SK-N-SH (cell line): Measurements from ENCODE around the gene HIBADH. TPM values are rescaled to one million over a fixed set of nuclear protein-coding genes. Genes with fewer than 3 reads are reported as not detected.

Source experiments
- CTCF ChIA-PET: fragments of 300-600, 350-600 bp; formaldehyde crosslinking; extraction: SDS; loops from one replicate; lab custom pipeline; 2021; lab: Yijun Ruan, JAX
- POLR2A ChIA-PET: fragments of 350-600 bp; sonication (Branson Sonifier 250); formaldehyde crosslinking; extraction: SDS; loops from one replicate; lab custom pipeline; 2020; ENCODE audit warnings: antibody characterized with exemption, inconsistent platforms; lab: Yijun Ruan, JAX
- DNase-seq: peaks from one replicate; pipeline ENCODE4 v3.0.0; 2012
- H2AFZ ChIP-seq: fragments of 200-600 bp; sonication (generic); 2 replicates; pipeline ENCODE4 v1.8.1; 2016; ENCODE audit warnings: antibody characterized with exemption, mild to moderate bottlenecking, low read depth
- H3F3A ChIP-seq: fragments of 200-600 bp; sonication (generic); replicated peaks from 2 replicates; pipeline ENCODE3; 2016; ENCODE audit warnings: antibody characterized with exemption, mild to moderate bottlenecking; ENCODE audit not compliant: insufficient read depth
- H3K27ac ChIP-seq, 2 experiments: fragments of 200-500 bp in 1 of 2; fragments of 200-600 bp in 1 of 2; sonication (Bioruptor generic) in 1 of 2; sonication (generic), shearing (Covaris generic) in 1 of 2; 2 replicates each; pipeline versions ENCODE4 v1.5.1 to v1.6.1; 2014 to 2016; ENCODE audit warnings: low read depth in 2 of 2, inconsistent platforms in 1 of 2, low read length in 1 of 2, mild to moderate bottlenecking in 1 of 2, mixed read lengths in 1 of 2
- H3K27me3 ChIP-seq: fragments of 200-600 bp; sonication (generic), shearing (Covaris generic); 2 replicates; pipeline ENCODE4 v1.6.1; 2016; ENCODE audit warnings: mixed run types; ENCODE audit not compliant: insufficient read depth
- H3K36me3 ChIP-seq, 2 experiments: fragments of 200-500 bp in 1 of 2; fragments of 200-600 bp in 1 of 2; sonication (Bioruptor generic) in 1 of 2; sonication (generic) in 1 of 2; replicated peaks in 1 of 2; 2 replicates each; pipeline versions ENCODE3 to v1.5.1; 2014 to 2016; ENCODE audit warnings: low read length in 1 of 2, mild to moderate bottlenecking in 1 of 2; ENCODE audit not compliant: insufficient read depth in 2 of 2, control insufficient read depth in 1 of 2
- H3K4me1 ChIP-seq, 2 experiments: fragments of 200-500 bp in 1 of 2; fragments of 200-600 bp in 1 of 2; sonication (Bioruptor generic) in 1 of 2; sonication (generic), shearing (Covaris generic) in 1 of 2; 2 replicates each; pipeline versions ENCODE4 v1.5.1 to v1.6.1; 2014 to 2016; ENCODE audit warnings: low read depth in 1 of 2, low read length in 1 of 2, mixed run types in 1 of 2; ENCODE audit not compliant: insufficient read depth in 2 of 2, control insufficient read depth in 1 of 2
- H3K4me2 ChIP-seq: fragments of 200-600 bp; sonication (generic), shearing (Covaris generic); 2 replicates; pipeline ENCODE4 v1.6.1; 2017; ENCODE audit warnings: mixed run types
- H3K4me3 ChIP-seq, 2 experiments: fragments of 200-500 bp in 1 of 2; fragments of 200-600 bp in 1 of 2; sonication (Bioruptor generic) in 1 of 2; sonication (generic), shearing (Covaris generic) in 1 of 2; 2 replicates each; pipeline versions ENCODE4 v1.5.1 to v1.8.1; 2014 to 2016; ENCODE audit warnings: low read depth in 2 of 2, inconsistent platforms in 1 of 2, low read length in 1 of 2, mild to moderate bottlenecking in 1 of 2, mixed read lengths in 1 of 2, moderate library complexity in 1 of 2
- H3K79me2 ChIP-seq: fragments of 200-600 bp; sonication (generic); 2 replicates; pipeline ENCODE4 v1.8.1; 2017; ENCODE audit warnings: mild to moderate bottlenecking; ENCODE audit not compliant: insufficient read depth
- H3K9ac ChIP-seq: fragments of 200-600 bp; sonication (generic); 2 replicates; pipeline ENCODE4 v1.6.1; 2017; ENCODE audit warnings: mixed run types
- H3K9me2 ChIP-seq: fragments of 200-600 bp; sonication (generic); 2 replicates; pipeline ENCODE4 v1.6.1; 2017; ENCODE audit warnings: mixed run types
- H3K9me3 ChIP-seq: fragments of 200-600 bp; sonication (generic); 2 replicates; pipeline ENCODE4 v1.6.1; 2017; ENCODE audit warnings: mixed run types, mild to moderate bottlenecking, moderate library complexity
- H4K20me1 ChIP-seq: fragments of 200-600 bp; sonication (generic); 2 replicates; pipeline ENCODE4 v1.6.1; 2017; ENCODE audit warnings: mild to moderate bottlenecking, mixed run types; ENCODE audit not compliant: insufficient read depth
- ELF1 ChIP-seq: IDR thresholded peaks from 2 replicates; pipeline ENCODE4 v1.4.0; 2012
- EP300 ChIP-seq, 2 experiments: IDR thresholded peaks; 2 replicates each; pipeline versions ENCODE4 v1.4.0 to v1.6.1; 2012; ENCODE audit warnings: borderline replicate concordance in 1 of 2, low read depth in 1 of 2, low read length in 1 of 2
- EZH2phosphoT487 ChIP-seq: fragments of 200-600 bp; sonication (generic); IDR thresholded peaks from 2 replicates; pipeline ENCODE4 v1.6.1; 2017; ENCODE audit warnings: low read depth, mixed run types, mild to moderate bottlenecking, antibody characterized with exemption, moderate library complexity, borderline replicate concordance
- FOSL2 ChIP-seq: IDR thresholded peaks from 2 replicates; pipeline ENCODE4 v1.4.0; 2012; ENCODE audit warnings: low read depth, mild to moderate bottlenecking, moderate library complexity, borderline replicate concordance
- FOXJ3 ChIP-seq: sonication (generic); formaldehyde crosslinking; IDR thresholded peaks from 2 replicates; pipeline ENCODE4 v1.5.1; 2020; ENCODE audit warnings: mild to moderate bottlenecking, missing genetic modification reagents
- GATA2 ChIP-seq: sonication (generic); formaldehyde crosslinking; IDR thresholded peaks from 2 replicates; pipeline ENCODE4 v1.5.0; 2020; ENCODE audit warnings: mild to moderate bottlenecking, missing genetic modification reagents
- MEF2A ChIP-seq: IDR thresholded peaks from 2 replicates; pipeline ENCODE4 v1.4.0; 2012; ENCODE audit warnings: low read depth, borderline replicate concordance
- MXI1 ChIP-seq: IDR thresholded peaks from 2 replicates; pipeline ENCODE4 v1.6.1; 2012; ENCODE audit warnings: mild to moderate bottlenecking, low read depth, low read length, improper control_type of control experiment
- RCOR1 ChIP-seq: fragments of 150-350 bp; IDR thresholded peaks from 2 replicates; pipeline ENCODE4 v1.6.1; 2017; ENCODE audit warnings: antibody characterized with exemption, low read length
- SIN3A ChIP-seq: IDR thresholded peaks from 2 replicates; pipeline ENCODE4 v1.6.1; 2012; ENCODE audit warnings: low read depth, mild to moderate bottlenecking, low read length, moderate library complexity, borderline replicate concordance
- SMC3 ChIP-seq: IDR thresholded peaks from 2 replicates; pipeline ENCODE4 v1.6.1; 2012; ENCODE audit warnings: low read depth, low read length, improper control_type of control experiment
- TCF12 ChIP-seq: IDR thresholded peaks from 2 replicates; pipeline ENCODE4 v1.4.0; 2012
- TEAD4 ChIP-seq: IDR thresholded peaks from 2 replicates; pipeline ENCODE4 v1.4.0; 2012; ENCODE audit warnings: mild to moderate bottlenecking, borderline replicate concordance; ENCODE audit not compliant: insufficient read depth
- WGBS: methylation state at CpG from one replicate; pipeline ENCODE4 v1.1.6; 2017; ENCODE audit warnings: low lambda C conversion rate; 5-methylcytosine and 5-hydroxymethylcytosine counted together
- polyA plus RNA-seq, 3 experiments: library from polyadenylated mRNA; depleted of rRNA; stranded (reverse); fragments of >200 nt; gene quantifications; 2 replicates each; pipeline ENCODE4 v1.2.3, GENCODE V29; 2012
- TF ChIP-seq, protein P1 (sequence below): fragments of 150-350 bp; IDR thresholded peaks from 2 replicates; pipeline ENCODE4 v1.6.1; 2016; ENCODE audit warnings: mild to moderate bottlenecking, low read depth, low read length
- TF ChIP-seq, protein P2 (sequence below): IDR thresholded peaks from 2 replicates; pipeline ENCODE4 v1.4.0; 2012; ENCODE audit warnings: low read depth
- TF ChIP-seq, protein P3 (sequence below): IDR thresholded peaks from 2 replicates; pipeline ENCODE4 v1.4.0; 2012; ENCODE audit warnings: low read depth, borderline replicate concordance
- TF ChIP-seq, protein P4 (sequence below): IDR thresholded peaks from 2 replicates; pipeline ENCODE4; 2012

The HIBADH gene
- polyA plus RNA-seq, 1 of the 3 experiments (the other 2 are of a cell fraction): 71.8 TPM

DNA sequence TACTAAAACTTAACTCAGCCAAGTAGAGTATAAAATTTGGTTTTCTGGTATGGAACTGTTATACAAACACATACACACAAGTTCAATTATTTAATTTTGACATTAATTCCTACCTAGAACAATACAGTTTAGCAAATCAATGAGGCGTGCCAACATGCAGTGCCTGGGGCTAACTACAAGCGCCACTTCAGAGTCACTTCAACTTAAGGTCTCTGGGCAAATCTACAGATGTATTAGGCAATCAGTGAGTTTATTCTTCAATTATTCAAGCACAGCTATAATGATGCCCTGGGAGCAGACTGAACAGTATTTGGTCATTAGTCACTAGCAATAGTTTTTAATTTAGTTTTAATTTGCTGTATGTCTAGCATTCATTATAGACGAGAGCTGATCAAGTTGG lies 51.6 kb downstream of the HIBADH start:
- Histone ChIP-seq H4K20me1 (no peaks in the 10 kb centered on the region), H3K4me3 (no peak overlapping the region), H2AFZ (no peak overlapping the region), H3K36me3 (peaks cover 2 to 16% of the 10 kb centered on the region in 2 experiments), H3K79me2 (no peaks in the 10 kb centered on the region), H3K27ac (no peak overlapping the region), H3K9me2 (no peaks in the 10 kb centered on the region), H3K4me1 (peaks cover 3 to 6% of the 10 kb centered on the region in 2 experiments; a peak in 3 of 4 replicates), H3K27me3 (no peaks in the 10 kb centered on the region), H3K9ac (no peak overlapping the region), H3K9me3 (no peaks in the 10 kb centered on the region), H3F3A (peaks cover 13% of the 10 kb centered on the region), H3K4me2 (no peak overlapping the region)
- DNase-seq: no peak
- ChIA-PET CTCF (no interaction called here), POLR2A (no interaction called here)
- TF ChIP-seq, protein P1, sequence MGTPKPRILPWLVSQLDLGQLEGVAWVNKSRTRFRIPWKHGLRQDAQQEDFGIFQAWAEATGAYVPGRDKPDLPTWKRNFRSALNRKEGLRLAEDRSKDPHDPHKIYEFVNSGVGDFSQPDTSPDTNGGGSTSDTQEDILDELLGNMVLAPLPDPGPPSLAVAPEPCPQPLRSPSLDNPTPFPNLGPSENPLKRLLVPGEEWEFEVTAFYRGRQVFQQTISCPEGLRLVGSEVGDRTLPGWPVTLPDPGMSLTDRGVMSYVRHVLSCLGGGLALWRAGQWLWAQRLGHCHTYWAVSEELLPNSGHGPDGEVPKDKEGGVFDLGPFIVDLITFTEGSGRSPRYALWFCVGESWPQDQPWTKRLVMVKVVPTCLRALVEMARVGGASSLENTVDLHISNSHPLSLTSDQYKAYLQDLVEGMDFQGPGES: no peak
- no peak for TF ChIP-seq TEAD4
- TF ChIP-seq, protein P2, sequence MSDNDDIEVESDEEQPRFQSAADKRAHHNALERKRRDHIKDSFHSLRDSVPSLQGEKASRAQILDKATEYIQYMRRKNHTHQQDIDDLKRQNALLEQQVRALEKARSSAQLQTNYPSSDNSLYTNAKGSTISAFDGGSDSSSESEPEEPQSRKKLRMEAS: no peak
- TF ChIP-seq FOSL2: no peak
- no peak for TF ChIP-seq EP300 (IDR thresholded peaks at IDR 0.05; ENCODE audit: borderline replicate concordance in 1 of 2, low read depth in 1 of 2, low read length in 1 of 2)
- TF ChIP-seq MEF2A: no peak
- WGBS: 96% methylated on average over 3 of the region's 3 CpGs

DNA sequence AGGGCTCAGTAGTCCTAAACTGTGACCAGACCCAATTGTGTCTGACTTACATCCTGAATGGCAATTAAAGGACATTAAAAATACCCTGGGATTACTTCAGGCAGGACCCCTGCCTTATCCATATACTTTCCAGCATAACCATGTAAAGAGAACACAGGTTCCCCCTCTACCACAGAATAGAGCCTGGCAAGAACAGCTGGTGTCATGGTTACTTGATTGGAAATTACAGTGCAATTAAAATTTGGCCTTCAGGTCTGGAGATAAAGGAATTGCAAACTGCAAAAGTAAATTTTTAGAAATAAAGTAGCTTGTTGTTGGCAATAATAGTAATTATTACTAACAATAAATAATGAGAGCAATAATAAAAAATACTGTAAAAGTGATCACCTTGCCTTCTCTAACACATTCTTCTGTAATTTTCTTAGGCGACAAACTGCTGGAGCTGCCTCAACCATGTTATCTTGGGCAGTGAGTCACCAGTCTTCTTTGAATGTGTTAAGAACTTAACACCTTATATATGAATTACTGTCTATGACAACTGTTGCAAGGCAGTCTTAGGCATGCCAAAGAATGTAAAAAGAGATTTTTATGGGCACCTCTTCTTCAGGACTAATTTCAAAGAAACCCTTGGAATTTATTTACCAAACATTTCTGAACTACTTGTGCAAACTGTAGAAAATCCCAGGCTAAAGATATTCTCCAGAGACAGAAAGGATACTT lies 53.7 kb downstream of the HIBADH start:
- Histone ChIP-seq H3K36me3 (peaks cover 2 to 9% of the 10 kb centered on the region in 2 experiments), H3K4me2 (no peak overlapping the region), H3K4me1 (peaks cover 9 to 11% of the 10 kb centered on the region in 2 experiments; a peak in 3 of 4 replicates), H3F3A (peaks cover 20% of the 10 kb centered on the region), H3K4me3 (no peak overlapping the region), H3K9me2 (no peaks in the 10 kb centered on the region), H3K79me2 (no peaks in the 10 kb centered on the region), H2AFZ (no peak overlapping the region), H3K27me3 (no peaks in the 10 kb centered on the region), H3K9ac (no peak overlapping the region), H3K27ac (no peak overlapping the region), H4K20me1 (no peaks in the 10 kb centered on the region), H3K9me3 (no peaks in the 10 kb centered on the region)
- POLR2A ChIA-PET: no interaction called here
- WGBS: 95% methylated on average over 1 of the region's 1 CpG
- no peak for TF ChIP-seq EZH2phosphoT487
- no peak for TF ChIP-seq SIN3A
- no peak for TF ChIP-seq GATA2 (CRISPR knock-in tag)
- no peak for TF ChIP-seq SMC3
- TF ChIP-seq, protein P3, sequence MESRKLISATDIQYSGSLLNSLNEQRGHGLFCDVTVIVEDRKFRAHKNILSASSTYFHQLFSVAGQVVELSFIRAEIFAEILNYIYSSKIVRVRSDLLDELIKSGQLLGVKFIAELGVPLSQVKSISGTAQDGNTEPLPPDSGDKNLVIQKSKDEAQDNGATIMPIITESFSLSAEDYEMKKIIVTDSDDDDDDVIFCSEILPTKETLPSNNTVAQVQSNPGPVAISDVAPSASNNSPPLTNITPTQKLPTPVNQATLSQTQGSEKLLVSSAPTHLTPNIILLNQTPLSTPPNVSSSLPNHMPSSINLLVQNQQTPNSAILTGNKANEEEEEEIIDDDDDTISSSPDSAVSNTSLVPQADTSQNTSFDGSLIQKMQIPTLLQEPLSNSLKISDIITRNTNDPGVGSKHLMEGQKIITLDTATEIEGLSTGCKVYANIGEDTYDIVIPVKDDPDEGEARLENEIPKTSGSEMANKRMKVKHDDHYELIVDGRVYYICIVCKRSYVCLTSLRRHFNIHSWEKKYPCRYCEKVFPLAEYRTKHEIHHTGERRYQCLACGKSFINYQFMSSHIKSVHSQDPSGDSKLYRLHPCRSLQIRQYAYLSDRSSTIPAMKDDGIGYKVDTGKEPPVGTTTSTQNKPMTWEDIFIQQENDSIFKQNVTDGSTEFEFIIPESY: no peak
- TF ChIP-seq, protein P4, sequence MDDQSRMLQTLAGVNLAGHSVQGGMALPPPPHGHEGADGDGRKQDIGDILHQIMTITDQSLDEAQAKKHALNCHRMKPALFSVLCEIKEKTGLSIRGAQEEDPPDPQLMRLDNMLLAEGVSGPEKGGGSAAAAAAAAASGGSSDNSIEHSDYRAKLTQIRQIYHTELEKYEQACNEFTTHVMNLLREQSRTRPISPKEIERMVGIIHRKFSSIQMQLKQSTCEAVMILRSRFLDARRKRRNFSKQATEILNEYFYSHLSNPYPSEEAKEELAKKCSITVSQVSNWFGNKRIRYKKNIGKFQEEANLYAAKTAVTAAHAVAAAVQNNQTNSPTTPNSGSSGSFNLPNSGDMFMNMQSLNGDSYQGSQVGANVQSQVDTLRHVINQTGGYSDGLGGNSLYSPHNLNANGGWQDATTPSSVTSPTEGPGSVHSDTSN: no peak
- TF ChIP-seq MEF2A: no peak
- TF ChIP-seq MXI1: no peak
- TF ChIP-seq ELF1: no peak
- TF ChIP-seq TCF12: no peak
- TF ChIP-seq FOXJ3 (CRISPR knock-in tag): no peak
- no peak for TF ChIP-seq RCOR1
- DNase-seq: no peak
- CTCF ChIA-PET: interaction anchor here (0.5 to 1.8 kb wide), 3 partner anchors 176 to 429 kb away, joined by 3 to 6 read pairs (median 3); no protein-coding TSS in a partner anchor
